ENCODE data around the gene SMKR1.

DNA sequence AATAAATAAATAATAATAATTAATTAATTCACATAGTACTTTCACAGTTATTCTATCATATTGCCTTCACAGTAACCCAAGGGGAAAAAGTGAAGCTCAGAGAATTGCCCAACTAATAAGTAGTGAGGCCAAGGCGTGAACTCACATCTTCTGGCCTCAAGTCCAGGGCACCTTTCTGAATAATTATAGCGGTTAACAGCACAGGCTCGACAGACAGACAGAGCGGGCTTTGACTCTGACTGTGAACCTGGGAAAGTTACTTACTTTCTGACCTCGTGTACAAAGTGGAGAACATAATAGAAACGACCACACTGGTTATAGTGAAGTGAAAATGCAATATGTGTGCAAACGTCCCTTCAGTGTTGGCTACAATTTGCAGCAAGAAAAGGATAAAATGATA, 5.7 kb upstream of the SMKR1 start:
- TF ChIP-seq POLR2A (IDR thresholded peaks at IDR 0.05) = no peak
- TF ChIP-seq CTCF (IDR thresholded peaks at IDR 0.05) = no peak
- no peak for TF ChIP-seq EP300 (IDR thresholded peaks at IDR 0.05)
